Keratinocyte (primary cell): Measurements from ENCODE around the gene SRGAP3. TPM values are rescaled to one million over a fixed set of nuclear protein-coding genes. Genes with fewer than 3 reads are reported as not detected.

Experiments used
- DNase-seq: peaks from one replicate; pipeline ENCODE4 v3.0.0-alpha.2; 2011; ENCODE audit warnings: low read depth, missing footprints, low spot score
- FAIRE-seq: peaks from 2 replicates; lab custom pipeline; 2011; peaks lifted over from hg19 to GRCh38; lab: Jason Lieb, UNC
- H2AFZ ChIP-seq: 2 replicates; pipeline ENCODE4 v1.6.0; 2012; ENCODE audit warnings: low read length, control low read depth, inconsistent platforms; ENCODE audit not compliant: control insufficient read depth
- H3K27ac ChIP-seq: 2 replicates; pipeline ENCODE4 v1.5.1; 2011; ENCODE audit warnings: low read length; ENCODE audit not compliant: control insufficient read depth, insufficient read depth
- H3K27me3 ChIP-seq: 3 replicates; pipeline ENCODE4 v1.6.0; 2011; ENCODE audit warnings: low read length; ENCODE audit not compliant: control insufficient read depth, insufficient read depth; ENCODE audit errors: extremely low read depth
- H3K36me3 ChIP-seq, 2 experiments: 2 replicates in 1 of 2; 3 replicates in 1 of 2; pipeline ENCODE4 v1.5.1; 2011; ENCODE audit warnings: low read length in 2 of 2, mild to moderate bottlenecking in 1 of 2; ENCODE audit not compliant: control insufficient read depth in 2 of 2, insufficient read depth in 2 of 2; ENCODE audit errors: extremely low read depth in 1 of 2
- H3K4me1 ChIP-seq: 3 replicates; pipeline ENCODE4 v1.5.1; 2011; ENCODE audit warnings: low read length; ENCODE audit not compliant: control insufficient read depth, insufficient read depth; ENCODE audit errors: extremely low read depth
- H3K4me2 ChIP-seq: 3 replicates; pipeline ENCODE4 v1.6.0; 2011; ENCODE audit warnings: low read depth, low read length; ENCODE audit not compliant: control insufficient read depth, insufficient read depth; ENCODE audit errors: extremely low read depth
- H3K4me3 ChIP-seq, 3 experiments: fragments of 200-600 bp in 1 of 3; sonication (generic) in 1 of 3; 2 replicates in 2 of 3; 3 replicates in 1 of 3; pipeline ENCODE4 v1.5.1; 2011 to 2016; ENCODE audit warnings: low read length in 3 of 3, mild to moderate bottlenecking in 3 of 3, control low read depth in 2 of 3, inconsistent platforms in 1 of 3, low read depth in 1 of 3, mixed read lengths in 1 of 3, mixed run types in 1 of 3, moderate library complexity in 1 of 3; ENCODE audit not compliant: control insufficient read depth in 2 of 3, insufficient read depth in 2 of 3; ENCODE audit errors: extremely low read depth in 1 of 3
- H3K79me2 ChIP-seq: 2 replicates; pipeline ENCODE4 v1.6.0; 2012; ENCODE audit warnings: low read length; ENCODE audit not compliant: control insufficient read depth, insufficient read depth
- H3K9ac ChIP-seq: 3 replicates; pipeline ENCODE4 v1.6.0; 2011; ENCODE audit warnings: low read length; ENCODE audit not compliant: control insufficient read depth, insufficient read depth; ENCODE audit errors: extremely low read depth
- H3K9me1 ChIP-seq: 3 replicates; pipeline ENCODE4 v1.6.0; 2011; ENCODE audit warnings: low read length; ENCODE audit not compliant: control insufficient read depth, insufficient read depth; ENCODE audit errors: extremely low read depth
- H3K9me3 ChIP-seq: 2 replicates; pipeline ENCODE4 v1.5.1; 2012; ENCODE audit warnings: low read depth, low read length; ENCODE audit not compliant: control insufficient read depth
- H4K20me1 ChIP-seq: 3 replicates; pipeline ENCODE4 v1.6.0; 2011; ENCODE audit warnings: low read length; ENCODE audit not compliant: control insufficient read depth, insufficient read depth; ENCODE audit errors: extremely low read depth
- CTCF ChIP-seq, 3 experiments: IDR thresholded peaks in 1 of 3; conservative IDR thresholded peaks in 1 of 3; optimal IDR thresholded peaks in 1 of 3; 2 replicates in 2 of 3; 3 replicates in 1 of 3; pipeline versions ENCODE3 to v1.5.1; 2011; ENCODE audit warnings: low read length in 3 of 3, mild to moderate bottlenecking in 3 of 3, moderate library complexity in 2 of 3, control low read depth in 1 of 3, inconsistent platforms in 1 of 3; ENCODE audit not compliant: insufficient read depth in 2 of 3; ENCODE audit errors: extremely low read depth in 1 of 3
- EZH2 ChIP-seq: IDR thresholded peaks from one replicate; pipeline ENCODE4 v1.6.1; 2012; ENCODE audit warnings: inconsistent platforms, mild to moderate bottlenecking, low read length, moderate library complexity
- dilution Hi-C: fragments of 300-500 bp; cut with MboI; formaldehyde crosslinking; loops from one replicate; pipeline ENCODE4 v1.7.0; 2020; ENCODE audit warnings: low sequenced_read_pairs; ENCODE audit not compliant: extremely low pct_ligation_motif_present
- polyA plus RNA-seq, 5 experiments: library from polyadenylated mRNA; depleted of rRNA in 3 of 5; stranded (reverse) in 3 of 5; stranded (forward) in 1 of 5; unstranded in 1 of 5; fragments of >200 nt; gene quantifications; 1 replicate in 1 of 5; 2 replicates in 3 of 5; 3 replicates in 1 of 5; pipeline versions ENCODE4 v1.2.1 to v1.2.3, GENCODE V29; 2011 to 2012; ENCODE audit warnings: missing spikeins in 2 of 5, low read depth in 1 of 5, low replicate concordance in 1 of 5

The SRGAP3 gene
- polyA plus RNA-seq, 1 donor (not counting 4 experiments of a cell fraction or from before 2014, with no cell fraction given), result 7.2 TPM

GRCh38 chr3:9104121-9104520 lies 145.3 kb downstream of the SRGAP3 start:
- H3K4me2 ChIP-seq, result no peak overlapping the region
- no peaks in the 10 kb centered on the region for H3K9me3 ChIP-seq
- no peaks in the 10 kb centered on the region for H3K9me1 ChIP-seq
- no peak overlapping the region for H3K9ac ChIP-seq
- no peaks in the 10 kb centered on the region for H4K20me1 ChIP-seq
- TF ChIP-seq EZH2, result no peak
- no peak for TF ChIP-seq CTCF (optimal IDR thresholded peaks at IDR 0.05 in 1 of 3, IDR thresholded peaks at IDR 0.05 in 1 of 3, conservative IDR thresholded peaks at IDR 0.05 in 1 of 3; ENCODE audit: extremely low read depth in 1 of 3, insufficient read depth in 2 of 3, low read length in 3 of 3)
- no peak overlapping the region for H3K27ac ChIP-seq
- H3K36me3 ChIP-seq, result peaks cover 3 to 5% of the 10 kb centered on the region in 2 experiments
- no peak overlapping the region for H2AFZ ChIP-seq
- H3K27me3 ChIP-seq, result no peaks in the 10 kb centered on the region
- dilution Hi-C loops, result no loop called here
- H3K4me1 ChIP-seq, result no peaks in the 10 kb centered on the region
- no peak for FAIRE-seq
- H3K79me2 ChIP-seq, result no peaks in the 10 kb centered on the region
- H3K4me3 ChIP-seq, result no peak overlapping the region
- no peak for DNase-seq

- Histone ChIP-seq H3K4me3 (no peak overlapping the region), H3K27ac (no peak overlapping the region), H3K79me2 (no peaks in the 10 kb centered on the region), H3K9ac (no peak overlapping the region), H3K4me2 (no peak overlapping the region), H3K9me1 (no peaks in the 10 kb centered on the region), H3K36me3 (peaks cover 3 to 5% of the 10 kb centered on the region in 2 experiments), H4K20me1 (no peaks in the 10 kb centered on the region), H3K27me3 (no peaks in the 10 kb centered on the region), H3K4me1 (no peaks in the 10 kb centered on the region), H3K9me3 (no peaks in the 10 kb centered on the region), H2AFZ (no peak overlapping the region)
- DNase-seq, result no peak
- dilution Hi-C loops, result no loop called here
- FAIRE-seq, result no peak
- TF ChIP-seq EZH2, result no peak
- TF ChIP-seq CTCF (optimal IDR thresholded peaks at IDR 0.05 in 1 of 3, IDR thresholded peaks at IDR 0.05 in 1 of 3, conservative IDR thresholded peaks at IDR 0.05 in 1 of 3; ENCODE audit: extremely low read depth in 1 of 3, insufficient read depth in 2 of 3, low read length in 3 of 3), result no peak
Observed at GRCh38 chr3:9102240-9102981, 147.0 kb downstream of the SRGAP3 start.
